SK-N-SH (cell line): ENCODE data around the gene COL9A3.

Experiments
- CHD2 ChIP-seq: fragments of 150-350 bp; IDR thresholded peaks from 2 replicates; pipeline ENCODE4 v1.6.1; 2018; ENCODE audit warnings: low read length; ENCODE audit not compliant: partially characterized antibody
- EP300 ChIP-seq, 2 experiments: IDR thresholded peaks; 2 replicates each; pipeline versions ENCODE4 v1.4.0 to v1.6.1; 2012; ENCODE audit warnings: borderline replicate concordance in 1 of 2, low read depth in 1 of 2, low read length in 1 of 2
- GATA2 ChIP-seq: sonication (generic); formaldehyde crosslinking; IDR thresholded peaks from 2 replicates; pipeline ENCODE4 v1.5.0; 2020; ENCODE audit warnings: mild to moderate bottlenecking, missing genetic modification reagents
- NFIC ChIP-seq: IDR thresholded peaks from 2 replicates; pipeline ENCODE4 v1.4.0; 2012; ENCODE audit warnings: borderline replicate concordance
- POLR2AphosphoS5 ChIP-seq: IDR thresholded peaks from 2 replicates; pipeline ENCODE4 v1.6.1; 2012; ENCODE audit warnings: low read depth, low read length
- RCOR1 ChIP-seq: fragments of 150-350 bp; IDR thresholded peaks from 2 replicates; pipeline ENCODE4 v1.6.1; 2017; ENCODE audit warnings: antibody characterized with exemption, low read length
- REST ChIP-seq: IDR thresholded peaks from 2 replicates; pipeline ENCODE4 v1.6.1; 2012; ENCODE audit warnings: mild to moderate bottlenecking, low read depth, low read length, moderate library complexity
- RFX5 ChIP-seq: IDR thresholded peaks from 2 replicates; pipeline ENCODE4 v1.6.1; 2012; ENCODE audit warnings: mild to moderate bottlenecking, improper control_type of control experiment, low read length
- TEAD4 ChIP-seq: IDR thresholded peaks from 2 replicates; pipeline ENCODE4 v1.4.0; 2012; ENCODE audit warnings: mild to moderate bottlenecking, borderline replicate concordance; ENCODE audit not compliant: insufficient read depth
- TF ChIP-seq, protein P1 (sequence below): fragments of 200-600 bp; sonication (generic); IDR thresholded peaks from 2 replicates; pipeline ENCODE4 v1.6.1; 2017; ENCODE audit warnings: antibody characterized with exemption, mild to moderate bottlenecking, moderate library complexity
- TF ChIP-seq, protein P2 (sequence below): fragments of 150-350 bp; IDR thresholded peaks from 2 replicates; pipeline ENCODE4 v1.6.1; 2017; ENCODE audit warnings: antibody characterized with exemption, low read length, low read depth, borderline replicate concordance

- TF ChIP-seq, protein P1, sequence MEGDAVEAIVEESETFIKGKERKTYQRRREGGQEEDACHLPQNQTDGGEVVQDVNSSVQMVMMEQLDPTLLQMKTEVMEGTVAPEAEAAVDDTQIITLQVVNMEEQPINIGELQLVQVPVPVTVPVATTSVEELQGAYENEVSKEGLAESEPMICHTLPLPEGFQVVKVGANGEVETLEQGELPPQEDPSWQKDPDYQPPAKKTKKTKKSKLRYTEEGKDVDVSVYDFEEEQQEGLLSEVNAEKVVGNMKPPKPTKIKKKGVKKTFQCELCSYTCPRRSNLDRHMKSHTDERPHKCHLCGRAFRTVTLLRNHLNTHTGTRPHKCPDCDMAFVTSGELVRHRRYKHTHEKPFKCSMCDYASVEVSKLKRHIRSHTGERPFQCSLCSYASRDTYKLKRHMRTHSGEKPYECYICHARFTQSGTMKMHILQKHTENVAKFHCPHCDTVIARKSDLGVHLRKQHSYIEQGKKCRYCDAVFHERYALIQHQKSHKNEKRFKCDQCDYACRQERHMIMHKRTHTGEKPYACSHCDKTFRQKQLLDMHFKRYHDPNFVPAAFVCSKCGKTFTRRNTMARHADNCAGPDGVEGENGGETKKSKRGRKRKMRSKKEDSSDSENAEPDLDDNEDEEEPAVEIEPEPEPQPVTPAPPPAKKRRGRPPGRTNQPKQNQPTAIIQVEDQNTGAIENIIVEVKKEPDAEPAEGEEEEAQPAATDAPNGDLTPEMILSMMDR = no peak
- no peak for TF ChIP-seq EP300 (IDR thresholded peaks at IDR 0.05; ENCODE audit: borderline replicate concordance in 1 of 2, low read depth in 1 of 2, low read length in 1 of 2)
- no peak for TF ChIP-seq REST
- TF ChIP-seq GATA2 (CRISPR knock-in tag) = no peak
- no peak for TF ChIP-seq RFX5
- no peak for TF ChIP-seq CHD2
- no peak for TF ChIP-seq NFIC
- no peak for TF ChIP-seq TEAD4
- no peak for TF ChIP-seq POLR2AphosphoS5
- TF ChIP-seq, protein P2, sequence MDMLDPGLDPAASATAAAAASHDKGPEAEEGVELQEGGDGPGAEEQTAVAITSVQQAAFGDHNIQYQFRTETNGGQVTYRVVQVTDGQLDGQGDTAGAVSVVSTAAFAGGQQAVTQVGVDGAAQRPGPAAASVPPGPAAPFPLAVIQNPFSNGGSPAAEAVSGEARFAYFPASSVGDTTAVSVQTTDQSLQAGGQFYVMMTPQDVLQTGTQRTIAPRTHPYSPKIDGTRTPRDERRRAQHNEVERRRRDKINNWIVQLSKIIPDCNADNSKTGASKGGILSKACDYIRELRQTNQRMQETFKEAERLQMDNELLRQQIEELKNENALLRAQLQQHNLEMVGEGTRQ = no peak
- no peak for TF ChIP-seq RCOR1
Measured at GRCh38 chr20:62792182-62792939, 24.5 kb upstream of the COL9A3 start.
